Astrocyte (in vitro differentiated cells and primary cell): ENCODE results near the gene HPSE. TPM values are rescaled to one million over a fixed set of nuclear protein-coding genes. Genes with fewer than 3 reads are reported as not detected.

ENCODE experiments used
- DNase-seq: peaks from one replicate; pipeline ENCODE4 v3.0.0-alpha.2; 2010; ENCODE audit warnings: low read depth
- FAIRE-seq: peaks from 2 replicates; lab custom pipeline; 2011; peaks lifted over from hg19 to GRCh38; lab: Jason Lieb, UNC
- H2AFZ ChIP-seq: 2 replicates; pipeline ENCODE4 v1.6.0; 2012; ENCODE audit warnings: low read depth, low read length, inconsistent platforms
- H3K27ac ChIP-seq: 2 replicates; pipeline ENCODE4 v1.5.1; 2011; ENCODE audit warnings: low read depth, low read length, inconsistent platforms
- H3K27me3 ChIP-seq: 2 replicates; pipeline ENCODE4 v1.6.0; 2011; ENCODE audit warnings: low read length, inconsistent platforms; ENCODE audit not compliant: insufficient read depth
- H3K36me3 ChIP-seq: 2 replicates; pipeline ENCODE4 v1.5.1; 2011; ENCODE audit warnings: low read length, inconsistent platforms; ENCODE audit not compliant: insufficient read depth
- H3K4me1 ChIP-seq: 2 replicates; pipeline ENCODE4 v1.5.1; 2011; ENCODE audit warnings: low read length, inconsistent platforms; ENCODE audit not compliant: insufficient read depth
- H3K4me2 ChIP-seq: 2 replicates; pipeline ENCODE4 v1.6.0; 2012; ENCODE audit warnings: low read length, inconsistent platforms
- H3K4me3 ChIP-seq: 2 replicates; pipeline ENCODE4 v1.5.1; 2011; ENCODE audit warnings: low read depth, mild to moderate bottlenecking, low read length, inconsistent platforms; ENCODE audit not compliant: insufficient read depth
- H3K79me2 ChIP-seq: 2 replicates; pipeline ENCODE4 v1.6.0; 2012; ENCODE audit warnings: mild to moderate bottlenecking, low read length, inconsistent platforms; ENCODE audit not compliant: insufficient read depth
- H3K9ac ChIP-seq: 2 replicates; pipeline ENCODE4 v1.6.0; 2012; ENCODE audit warnings: mild to moderate bottlenecking, low read length, inconsistent platforms
- H3K9me3 ChIP-seq: 2 replicates; pipeline ENCODE4 v1.5.1; 2012; ENCODE audit warnings: low read depth, mild to moderate bottlenecking, low read length, inconsistent platforms; ENCODE audit not compliant: insufficient read depth
- H4K20me1 ChIP-seq: 2 replicates; pipeline ENCODE4 v1.6.0; 2012; ENCODE audit warnings: low read length, inconsistent platforms; ENCODE audit not compliant: insufficient read depth
- H3K27ac Mint-ChIP-seq: one replicate; pipeline ENCODE4 v1.8.0; 2021; ENCODE audit warnings: mild to moderate bottlenecking, mixed read lengths; ENCODE audit not compliant: unreplicated experiment
- H3K27me3 Mint-ChIP-seq: one replicate; pipeline ENCODE4 v1.8.0; 2021; ENCODE audit warnings: low read depth, mixed read lengths; ENCODE audit not compliant: unreplicated experiment
- H3K36me3 Mint-ChIP-seq: one replicate; pipeline ENCODE4 v1.8.0; 2021; ENCODE audit warnings: low read depth, mixed read lengths; ENCODE audit not compliant: unreplicated experiment
- H3K4me1 Mint-ChIP-seq: one replicate; pipeline ENCODE4 v1.8.0; 2021; ENCODE audit warnings: low read depth, mixed read lengths; ENCODE audit not compliant: unreplicated experiment
- H3K4me3 Mint-ChIP-seq: one replicate; pipeline ENCODE4 v1.8.0; 2021; ENCODE audit warnings: mild to moderate bottlenecking, moderate library complexity, mixed read lengths; ENCODE audit not compliant: unreplicated experiment
- H3K9me3 Mint-ChIP-seq: one replicate; pipeline ENCODE4 v1.8.0; 2021; ENCODE audit warnings: mild to moderate bottlenecking, mixed read lengths; ENCODE audit not compliant: unreplicated experiment
- EZH2 ChIP-seq: IDR thresholded peaks from 2 replicates; pipeline ENCODE4 v1.6.1; 2012; ENCODE audit warnings: mild to moderate bottlenecking, low read length, inconsistent platforms; ENCODE audit not compliant: insufficient read depth
- total RNA-seq: library from RNA; stranded (reverse); gene quantifications from 2 replicates; pipeline ENCODE4 v1.2.1, GENCODE V29; 2021
- TF ChIP-seq, protein P1 (sequence below): IDR thresholded peaks from 2 replicates; pipeline ENCODE4 v1.5.1; 2011; ENCODE audit warnings: low read depth, mild to moderate bottlenecking, inconsistent platforms, low read length, moderate library complexity; ENCODE audit not compliant: insufficient read depth

The HPSE gene
- total RNA-seq, 1 donor from 2014 or later = 0.75 TPM

DNA sequence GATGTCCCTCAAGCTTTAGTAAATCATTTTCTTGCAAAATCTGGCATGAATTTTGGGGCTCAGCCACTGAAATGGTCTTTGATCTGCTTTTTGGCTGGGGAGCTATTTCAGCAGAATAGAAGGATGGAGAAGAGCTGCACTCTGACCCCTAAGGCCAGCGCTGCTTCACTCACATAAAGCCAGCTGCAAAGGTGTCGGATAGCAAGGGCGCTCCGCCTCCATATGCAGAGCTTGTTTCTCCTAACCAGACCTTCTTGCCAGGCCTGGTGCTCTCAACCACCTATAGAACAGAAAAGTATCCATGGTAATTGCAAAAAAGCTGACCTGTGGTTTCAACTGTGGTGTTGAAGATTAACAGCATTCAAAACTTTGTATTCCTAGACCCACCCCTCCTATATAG lies 26.0 kb downstream of the HPSE start:
- Histone ChIP-seq H3K9me3 (no peaks in the 10 kb centered on the region), H3K9ac (no peak overlapping the region), H2AFZ (no peak overlapping the region), H3K27ac (no peak overlapping the region), H3K4me1 (no peaks in the 10 kb centered on the region), H3K4me3 (no peak overlapping the region), H3K79me2 (no peaks in the 10 kb centered on the region), H3K36me3 (no peaks in the 10 kb centered on the region), H3K4me2 (no peak overlapping the region), H3K27me3 (no peaks in the 10 kb centered on the region), H4K20me1 (no peaks in the 10 kb centered on the region)
- no peaks in the 10 kb centered on the region for H3K36me3 Mint-ChIP-seq
- H3K4me3 Mint-ChIP-seq = no peak overlapping the region
- FAIRE-seq (no peak), DNase-seq (no peak)
- TF ChIP-seq EZH2 = no peak
- TF ChIP-seq, protein P1, sequence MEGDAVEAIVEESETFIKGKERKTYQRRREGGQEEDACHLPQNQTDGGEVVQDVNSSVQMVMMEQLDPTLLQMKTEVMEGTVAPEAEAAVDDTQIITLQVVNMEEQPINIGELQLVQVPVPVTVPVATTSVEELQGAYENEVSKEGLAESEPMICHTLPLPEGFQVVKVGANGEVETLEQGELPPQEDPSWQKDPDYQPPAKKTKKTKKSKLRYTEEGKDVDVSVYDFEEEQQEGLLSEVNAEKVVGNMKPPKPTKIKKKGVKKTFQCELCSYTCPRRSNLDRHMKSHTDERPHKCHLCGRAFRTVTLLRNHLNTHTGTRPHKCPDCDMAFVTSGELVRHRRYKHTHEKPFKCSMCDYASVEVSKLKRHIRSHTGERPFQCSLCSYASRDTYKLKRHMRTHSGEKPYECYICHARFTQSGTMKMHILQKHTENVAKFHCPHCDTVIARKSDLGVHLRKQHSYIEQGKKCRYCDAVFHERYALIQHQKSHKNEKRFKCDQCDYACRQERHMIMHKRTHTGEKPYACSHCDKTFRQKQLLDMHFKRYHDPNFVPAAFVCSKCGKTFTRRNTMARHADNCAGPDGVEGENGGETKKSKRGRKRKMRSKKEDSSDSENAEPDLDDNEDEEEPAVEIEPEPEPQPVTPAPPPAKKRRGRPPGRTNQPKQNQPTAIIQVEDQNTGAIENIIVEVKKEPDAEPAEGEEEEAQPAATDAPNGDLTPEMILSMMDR = no peak
- no peaks in the 10 kb centered on the region for H3K4me1 Mint-ChIP-seq
- H3K27ac Mint-ChIP-seq = no peak overlapping the region
- no peaks in the 10 kb centered on the region for H3K27me3 Mint-ChIP-seq
- no peaks in the 10 kb centered on the region for H3K9me3 Mint-ChIP-seq

DNA sequence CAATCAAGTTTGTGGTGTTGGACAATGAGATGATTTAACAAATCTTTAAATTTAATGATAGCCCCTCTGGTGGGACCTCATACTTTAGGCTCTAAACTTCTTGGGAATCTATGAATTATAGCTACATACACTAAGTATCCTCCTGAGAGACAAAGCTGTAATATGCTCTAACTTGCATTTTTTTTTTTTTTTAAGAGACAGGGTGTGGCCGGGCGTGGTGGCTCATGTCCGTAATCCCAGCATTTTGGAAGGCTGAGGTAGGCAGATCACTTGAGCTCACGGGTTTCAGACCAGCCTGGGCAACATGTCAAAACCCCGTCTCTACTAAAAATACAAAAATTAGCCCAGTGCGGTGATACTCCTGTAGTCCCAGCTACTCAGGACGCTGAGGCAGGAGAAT lies 26.7 kb downstream of the HPSE start:
- Histone ChIP-seq H3K4me2 (no peak overlapping the region), H3K9me3 (no peaks in the 10 kb centered on the region)

DNA sequence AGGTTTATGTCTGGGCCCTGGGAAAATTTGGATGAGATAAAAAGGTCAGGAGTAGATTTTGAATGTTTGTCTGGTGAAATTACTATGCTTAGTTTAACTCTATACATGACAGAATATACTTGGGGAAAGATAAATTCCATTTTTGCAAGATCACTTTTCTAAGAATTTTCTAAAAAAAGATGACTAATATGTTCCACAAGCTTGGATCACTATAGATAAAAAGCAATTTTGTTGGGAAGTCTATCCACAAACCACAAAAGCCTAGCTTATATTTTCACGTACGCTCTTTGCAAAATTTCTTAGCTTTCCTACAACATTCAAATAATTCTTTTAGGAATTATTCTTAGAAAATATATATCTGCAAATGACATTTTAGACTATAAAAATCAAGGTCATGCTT lies 29.5 kb downstream of the HPSE start:
- no peak overlapping the region for H3K4me2 ChIP-seq
- H3K36me3 ChIP-seq = no peaks in the 10 kb centered on the region
- H3K27ac ChIP-seq = no peak overlapping the region
- H2AFZ ChIP-seq = no peak overlapping the region
- Mint-ChIP-seq H3K36me3 (no peaks in the 10 kb centered on the region), H3K27ac (no peak overlapping the region), H3K27me3 (no peaks in the 10 kb centered on the region), H3K4me1 (no peaks in the 10 kb centered on the region), H3K9me3 (no peaks in the 10 kb centered on the region), H3K4me3 (no peak overlapping the region)
- TF ChIP-seq, protein P1 = no peak
- no peak for TF ChIP-seq EZH2
- no peaks in the 10 kb centered on the region for H3K79me2 ChIP-seq
- FAIRE-seq (no peak), DNase-seq (no peak)
- no peak overlapping the region for H3K9ac ChIP-seq
- H3K9me3 ChIP-seq = no peaks in the 10 kb centered on the region
- no peak overlapping the region for H3K4me3 ChIP-seq
- H3K27me3 ChIP-seq = no peaks in the 10 kb centered on the region
- H4K20me1 ChIP-seq = no peaks in the 10 kb centered on the region
- no peaks in the 10 kb centered on the region for H3K4me1 ChIP-seq

More for the DNA sequence above, 26.7 kb downstream of the HPSE start:
- Mint-ChIP-seq H3K27me3 (no peaks in the 10 kb centered on the region), H3K9me3 (no peaks in the 10 kb centered on the region), H3K4me3 (no peak overlapping the region), H3K27ac (no peak overlapping the region), H3K36me3 (no peaks in the 10 kb centered on the region), H3K4me1 (no peaks in the 10 kb centered on the region)
- no peaks in the 10 kb centered on the region for H3K79me2 ChIP-seq
- no peaks in the 10 kb centered on the region for H4K20me1 ChIP-seq
- no peak for DNase-seq
- no peak overlapping the region for H3K27ac ChIP-seq
- H3K4me1 ChIP-seq = no peaks in the 10 kb centered on the region
- H3K36me3 ChIP-seq = no peaks in the 10 kb centered on the region
- no peak for TF ChIP-seq EZH2
- TF ChIP-seq, protein P1 = no peak
- no peak overlapping the region for H2AFZ ChIP-seq
- H3K4me3 ChIP-seq = no peak overlapping the region
- H3K27me3 ChIP-seq = no peaks in the 10 kb centered on the region
- no peak overlapping the region for H3K9ac ChIP-seq
- no peak for FAIRE-seq
